ENCODE results near the gene DDX54. TPM values are rescaled to one million over a fixed set of nuclear protein-coding genes. Genes with fewer than 3 reads are reported as not detected.
A peak's percentile ranks its signal among the peaks of the same experiment; 100 is the strongest.

Gene DDX54, protein sequence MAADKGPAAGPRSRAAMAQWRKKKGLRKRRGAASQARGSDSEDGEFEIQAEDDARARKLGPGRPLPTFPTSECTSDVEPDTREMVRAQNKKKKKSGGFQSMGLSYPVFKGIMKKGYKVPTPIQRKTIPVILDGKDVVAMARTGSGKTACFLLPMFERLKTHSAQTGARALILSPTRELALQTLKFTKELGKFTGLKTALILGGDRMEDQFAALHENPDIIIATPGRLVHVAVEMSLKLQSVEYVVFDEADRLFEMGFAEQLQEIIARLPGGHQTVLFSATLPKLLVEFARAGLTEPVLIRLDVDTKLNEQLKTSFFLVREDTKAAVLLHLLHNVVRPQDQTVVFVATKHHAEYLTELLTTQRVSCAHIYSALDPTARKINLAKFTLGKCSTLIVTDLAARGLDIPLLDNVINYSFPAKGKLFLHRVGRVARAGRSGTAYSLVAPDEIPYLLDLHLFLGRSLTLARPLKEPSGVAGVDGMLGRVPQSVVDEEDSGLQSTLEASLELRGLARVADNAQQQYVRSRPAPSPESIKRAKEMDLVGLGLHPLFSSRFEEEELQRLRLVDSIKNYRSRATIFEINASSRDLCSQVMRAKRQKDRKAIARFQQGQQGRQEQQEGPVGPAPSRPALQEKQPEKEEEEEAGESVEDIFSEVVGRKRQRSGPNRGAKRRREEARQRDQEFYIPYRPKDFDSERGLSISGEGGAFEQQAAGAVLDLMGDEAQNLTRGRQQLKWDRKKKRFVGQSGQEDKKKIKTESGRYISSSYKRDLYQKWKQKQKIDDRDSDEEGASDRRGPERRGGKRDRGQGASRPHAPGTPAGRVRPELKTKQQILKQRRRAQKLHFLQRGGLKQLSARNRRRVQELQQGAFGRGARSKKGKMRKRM
- total RNA-seq: 10 to 100 TPM; 52.7 TPM

DNA sequence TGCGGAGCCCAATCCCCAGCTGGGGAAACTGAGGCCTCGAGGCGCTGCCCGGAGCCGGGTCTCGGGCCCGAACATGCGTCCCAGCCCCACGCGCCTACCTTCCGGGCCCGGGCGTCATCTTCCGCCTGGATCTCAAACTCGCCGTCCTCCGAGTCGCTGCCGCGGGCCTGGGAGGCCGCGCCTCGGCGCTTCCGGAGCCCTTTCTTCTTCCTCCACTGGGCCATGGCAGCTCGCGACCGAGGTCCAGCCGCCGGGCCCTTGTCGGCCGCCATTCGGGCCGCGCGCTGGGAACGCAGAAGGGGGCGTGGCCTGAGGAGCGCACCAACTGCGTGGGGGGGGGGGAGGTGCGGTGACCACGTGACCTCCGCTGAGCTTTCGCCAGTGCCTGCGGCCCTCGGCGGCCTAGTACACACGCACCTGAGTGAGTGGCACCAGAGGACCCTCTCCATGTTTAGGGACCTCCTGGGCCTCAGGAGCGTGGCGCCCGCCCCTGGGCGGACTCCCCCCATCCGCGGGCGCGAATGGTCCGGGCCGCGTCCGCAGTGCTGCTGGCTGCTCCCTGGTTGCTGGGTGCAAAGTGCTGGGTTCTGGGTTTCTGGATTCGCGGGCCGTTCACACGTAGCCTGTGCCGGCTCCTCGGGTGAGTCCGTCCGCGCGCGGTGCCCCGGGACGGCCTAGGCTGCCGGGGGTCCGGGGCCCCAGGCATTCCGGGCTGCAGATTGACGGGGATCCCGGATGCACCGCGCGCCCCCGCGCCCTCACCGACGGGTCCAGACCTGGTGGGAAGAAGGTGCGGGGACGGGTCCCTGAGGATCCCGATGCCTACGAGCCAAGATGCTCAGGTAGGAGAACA is at the start of gene DDX54, which contains the start of gene RITA1:
DDX54 (minus strand) TSS at position 299 of the 853 bp plus-strand sequence; CDS start at position 272, 27 bp downstream.
RITA1 (plus strand) TSS at position 542 of the 853 bp plus-strand sequence. CDS start 1,026 bp downstream, outside the sequence.
- Histone ChIP-seq H3K4me1 (peaks cover 34% of the 10 kb centered on the region), H3K27ac (peak within 1 kb of the TSS; percentile 89 to 97 (median 95)), H3K4me3 (peak within 1 kb of the TSS; percentile 81 to 82), H3K27me3 (no peaks in the 10 kb centered on the region), H3K36me3 (replicated peaks in 1 of 2; ENCODE audit: insufficient read depth in 1 of 2, low read depth in 2 of 2) (peaks cover 0 to 3% of the 10 kb centered on the region in 2 donors), H3K9me3 (no peaks in the 10 kb centered on the region)
- ATAC-seq (peak; percentile 84), DNase-seq (peak; percentile 81 to 86 (median 84))
- intact Hi-C loops (cut with DNase I): no loop called here
- TF ChIP-seq, protein P1, sequence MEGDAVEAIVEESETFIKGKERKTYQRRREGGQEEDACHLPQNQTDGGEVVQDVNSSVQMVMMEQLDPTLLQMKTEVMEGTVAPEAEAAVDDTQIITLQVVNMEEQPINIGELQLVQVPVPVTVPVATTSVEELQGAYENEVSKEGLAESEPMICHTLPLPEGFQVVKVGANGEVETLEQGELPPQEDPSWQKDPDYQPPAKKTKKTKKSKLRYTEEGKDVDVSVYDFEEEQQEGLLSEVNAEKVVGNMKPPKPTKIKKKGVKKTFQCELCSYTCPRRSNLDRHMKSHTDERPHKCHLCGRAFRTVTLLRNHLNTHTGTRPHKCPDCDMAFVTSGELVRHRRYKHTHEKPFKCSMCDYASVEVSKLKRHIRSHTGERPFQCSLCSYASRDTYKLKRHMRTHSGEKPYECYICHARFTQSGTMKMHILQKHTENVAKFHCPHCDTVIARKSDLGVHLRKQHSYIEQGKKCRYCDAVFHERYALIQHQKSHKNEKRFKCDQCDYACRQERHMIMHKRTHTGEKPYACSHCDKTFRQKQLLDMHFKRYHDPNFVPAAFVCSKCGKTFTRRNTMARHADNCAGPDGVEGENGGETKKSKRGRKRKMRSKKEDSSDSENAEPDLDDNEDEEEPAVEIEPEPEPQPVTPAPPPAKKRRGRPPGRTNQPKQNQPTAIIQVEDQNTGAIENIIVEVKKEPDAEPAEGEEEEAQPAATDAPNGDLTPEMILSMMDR (IDR thresholded peaks at IDR 0.05): no peak
- TF ChIP-seq POLR2A (IDR thresholded peaks at IDR 0.05): peak; percentile 66 to 85 (median 82)
- 1% methylated on average over 54 of the region's 89 CpGs; no CpG with 5 or more reads in 1 of the 2 donors for WGBS, 2 donors

DNA sequence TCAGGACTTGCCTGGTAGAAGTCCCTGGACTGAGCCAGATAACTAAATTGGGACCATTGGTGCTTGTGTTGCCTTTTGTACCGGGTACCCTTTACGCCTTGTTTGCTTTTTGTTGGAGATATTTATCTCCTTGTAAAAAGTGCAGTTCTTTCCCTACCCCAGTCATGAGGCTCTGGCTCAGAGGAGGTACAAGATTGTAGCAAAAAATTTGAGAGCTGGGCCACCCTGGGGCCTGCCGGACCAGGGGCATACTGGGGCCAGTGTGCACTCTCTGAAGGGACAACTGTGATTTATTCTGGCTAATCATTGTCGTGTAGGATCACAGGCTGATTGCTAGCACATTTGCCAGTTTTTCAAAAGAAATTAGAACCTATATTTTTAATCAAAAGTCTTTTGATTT is 49.2 kb upstream of the DDX54 start:
- intact Hi-C loops (cut with DNase I): no loop called here
- Histone ChIP-seq H3K9me3 (no peaks in the 10 kb centered on the region), H3K4me1 (peaks cover 34% of the 10 kb centered on the region), H3K36me3 (replicated peaks in 1 of 2; ENCODE audit: insufficient read depth in 1 of 2, low read depth in 2 of 2) (peaks cover 0 to 2% of the 10 kb centered on the region in 2 donors), H3K27ac (no peak overlapping the region), H3K4me3 (no peak overlapping the region), H3K27me3 (no peaks in the 10 kb centered on the region)
- TF ChIP-seq, protein P1 (IDR thresholded peaks at IDR 0.05): no peak
- TF ChIP-seq POLR2A (IDR thresholded peaks at IDR 0.05): no peak
- 61 to 66% methylated on average over 4 of the region's 4 CpGs for WGBS, 2 donors
- ATAC-seq (no peak), DNase-seq (no peak)

DNA sequence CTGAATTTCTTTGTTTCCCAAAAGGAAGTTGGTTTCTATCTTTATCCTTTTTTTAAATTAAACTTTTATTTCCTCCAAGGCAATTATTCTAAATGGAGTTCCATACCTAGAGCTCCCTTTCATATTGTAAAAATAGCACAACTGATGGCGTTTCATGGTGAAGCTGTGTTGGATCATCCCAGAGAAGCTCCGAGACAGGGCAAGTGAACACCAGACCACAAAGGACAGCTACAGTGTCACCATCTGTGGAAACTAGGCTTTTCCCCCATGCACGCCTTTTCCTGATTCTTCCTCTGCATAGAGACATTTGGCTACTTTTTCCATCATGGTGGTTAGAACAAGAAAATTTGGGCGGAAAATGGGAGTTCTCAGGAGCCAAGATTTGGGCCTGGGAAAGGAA is 48.7 kb upstream of the DDX54 start:
- DNase-seq: no peak

More for the DNA sequence above, 48.7 kb upstream of the DDX54 start:
- Histone ChIP-seq H3K4me3 (no peak overlapping the region), H3K36me3 (replicated peaks in 1 of 2; ENCODE audit: insufficient read depth in 1 of 2, low read depth in 2 of 2) (peaks cover 0 to 2% of the 10 kb centered on the region in 2 donors), H3K27me3 (no peaks in the 10 kb centered on the region), H3K27ac (peak overlapping the region in 1 of 4 donors; percentile 12), H3K9me3 (no peaks in the 10 kb centered on the region), H3K4me1 (peaks cover 34% of the 10 kb centered on the region)
- 96% methylated on average over 4 of the region's 4 CpGs for WGBS, 2 donors
- ATAC-seq: no peak
- no peak for TF ChIP-seq POLR2A (IDR thresholded peaks at IDR 0.05)
- TF ChIP-seq, protein P1 (IDR thresholded peaks at IDR 0.05): no peak
- intact Hi-C loops (cut with DNase I): no loop called here

Data from body of pancreas (tissue), 4 donors.